Adrenal gland (tissue), 5 donors: ENCODE data around the gene VWCE.

ENCODE experiments used
- CTCF ChIP-seq, 6 experiments: fragments of 450-650 bp in 4 of 6; fragments of 200-600 bp in 2 of 6; sonication (generic) in 1 of 6; IDR thresholded peaks; 1 replicate in 5 of 6; 2 replicates in 1 of 6; pipeline versions ENCODE4 v1.5.1 to v1.8.0; 2016 to 2021; ENCODE audit warnings: antibody characterized with exemption in 6 of 6, mild to moderate bottlenecking in 2 of 6, moderate library complexity in 1 of 6
- POLR2A ChIP-seq, 2 donors: fragments of 450-650 bp; IDR thresholded peaks; one replicate each; pipeline ENCODE4 v1.6.1; 2017; ENCODE audit warnings: antibody characterized with exemption in 2 of 2, mild to moderate bottlenecking in 2 of 2, moderate library complexity in 1 of 2
- donor health status: DM: no; HTN: no; CAD: no.

- no peak for TF ChIP-seq POLR2A (IDR thresholded peaks at IDR 0.05)
- no peak for TF ChIP-seq CTCF (IDR thresholded peaks at IDR 0.05)
Observed at GRCh38 chr11:61273178-61274078, 21.7 kb downstream of the VWCE start.
